IMR-90 (cell line): ENCODE results near the gene YJEFN3. TPM values are rescaled to one million over a fixed set of nuclear protein-coding genes. Genes with fewer than 3 reads are reported as not detected.

Source experiments
- ATAC-seq: fragments of 200-7000 bp; cut with Tn5 transposase; 2 replicates; pipeline ENCODE4 v1.9.1; 2020; ENCODE audit warnings: low read depth, mild to moderate bottlenecking, moderate library complexity
- BruUV-seq: library from RNA; stranded (reverse); fragments of 400-500 nt; replicated peaks from 2 replicates; lab custom pipeline; 2021; lab: Mats Ljungman, UMichigan
- CTCF ChIA-PET: fragments of 300-600 bp; formaldehyde crosslinking; extraction: SDS; loops from one replicate; lab custom pipeline; 2021; ENCODE audit warnings: antibody characterized with exemption; lab: Yijun Ruan, JAX
- POLR2A ChIA-PET: fragments of 300-600 bp; sonication (Branson Sonifier 250); formaldehyde crosslinking; loops from one replicate; lab custom pipeline; 2022; ENCODE audit warnings: antibody characterized with exemption; ENCODE audit not compliant: unreplicated experiment; lab: Charles Lee
- DNase-seq: peaks from one replicate; pipeline ENCODE4 v3.0.0; 2013
- H2AFZ ChIP-seq: replicated peaks from 2 replicates; pipeline ENCODE3; 2013; ENCODE audit warnings: low read length, mild to moderate bottlenecking; ENCODE audit not compliant: poor library complexity
- H2AK5ac ChIP-seq: 2 replicates; pipeline ENCODE4 v1.6.1; 2013; ENCODE audit warnings: low read depth, low read length, inconsistent platforms
- H2AK9ac ChIP-seq: replicated peaks from 2 replicates; pipeline ENCODE3; 2013; ENCODE audit warnings: mild to moderate bottlenecking, low read depth, low read length, moderate library complexity; ENCODE audit not compliant: poor library complexity
- H2BK120ac ChIP-seq: 2 replicates; pipeline ENCODE4 v1.6.1; 2013; ENCODE audit warnings: low read depth, low read length, inconsistent platforms
- H2BK15ac ChIP-seq: 3 replicates; pipeline ENCODE4 v1.6.1; 2013; ENCODE audit warnings: low read depth, low read length, inconsistent platforms
- H2BK20ac ChIP-seq: 2 replicates; pipeline ENCODE4 v1.6.1; 2013; ENCODE audit warnings: low read depth, mild to moderate bottlenecking, inconsistent platforms, low read length, moderate library complexity
- H2BK5ac ChIP-seq: 2 replicates; pipeline ENCODE4 v1.6.1; 2013; ENCODE audit warnings: mild to moderate bottlenecking, low read depth, low read length, inconsistent platforms; ENCODE audit not compliant: poor library complexity, severe bottlenecking
- H3K14ac ChIP-seq: replicated peaks from 2 replicates; pipeline ENCODE4 v1.6.1; 2013; ENCODE audit warnings: low read depth, low read length, inconsistent platforms
- H3K18ac ChIP-seq: 2 replicates; pipeline ENCODE4 v1.6.1; 2013; ENCODE audit warnings: low read depth, low read length, control low read depth
- H3K23ac ChIP-seq: 2 replicates; pipeline ENCODE4 v1.6.1; 2013; ENCODE audit warnings: low read depth, low read length, inconsistent platforms
- H3K27ac ChIP-seq: 2 replicates; pipeline ENCODE4 v1.5.1; 2013; ENCODE audit warnings: mild to moderate bottlenecking, control low read depth, low read length; ENCODE audit not compliant: insufficient read depth
- H3K27me3 ChIP-seq: 2 replicates; pipeline ENCODE4 v1.6.1; 2013; ENCODE audit warnings: low read length; ENCODE audit not compliant: control insufficient read depth, insufficient read depth
- H3K36me3 ChIP-seq: 2 replicates; pipeline ENCODE4 v1.6.1; 2013; ENCODE audit warnings: low read length, mixed read lengths; ENCODE audit not compliant: control insufficient read depth, insufficient read depth
- H3K4ac ChIP-seq: 2 replicates; pipeline ENCODE4 v1.6.1; 2013; ENCODE audit warnings: low read depth, low read length, inconsistent platforms
- H3K4me1 ChIP-seq: 2 replicates; pipeline ENCODE4 v1.6.1; 2013; ENCODE audit warnings: low read length, mixed read lengths; ENCODE audit not compliant: control insufficient read depth, insufficient read depth
- H3K4me2 ChIP-seq: 2 replicates; pipeline ENCODE4 v1.6.1; 2013; ENCODE audit warnings: low read depth, mild to moderate bottlenecking, control low read depth, low read length, moderate library complexity
- H3K4me3 ChIP-seq: 2 replicates; pipeline ENCODE4 v1.5.1; 2013; ENCODE audit warnings: low read depth, mild to moderate bottlenecking, control low read depth, low read length, moderate library complexity; ENCODE audit not compliant: insufficient read depth
- H3K56ac ChIP-seq: 2 replicates; pipeline ENCODE4 v1.6.1; 2013; ENCODE audit warnings: low read length, inconsistent platforms; ENCODE audit not compliant: insufficient read depth; ENCODE audit errors: extremely low read depth
- H3K79me1 ChIP-seq, 2 experiments: 2 replicates each; pipeline ENCODE4 v1.6.1; 2013; ENCODE audit warnings: low read length in 2 of 2, inconsistent platforms in 1 of 2, low read depth in 1 of 2
- H3K9ac ChIP-seq: 2 replicates; pipeline ENCODE4 v1.6.1; 2013; ENCODE audit warnings: low read depth, low read length, control low read depth
- H3K9me1 ChIP-seq: 2 replicates; pipeline ENCODE4 v1.6.1; 2013; ENCODE audit warnings: low read length, inconsistent platforms; ENCODE audit not compliant: insufficient read depth
- H3K9me3 ChIP-seq: 2 replicates; pipeline ENCODE4 v1.6.1; 2013; ENCODE audit warnings: low read length; ENCODE audit not compliant: control insufficient read depth, insufficient read depth
- H4K20me1 ChIP-seq: 2 replicates; pipeline ENCODE4 v1.6.1; 2013; ENCODE audit warnings: low read length, inconsistent platforms; ENCODE audit not compliant: insufficient read depth
- H4K5ac ChIP-seq: 2 replicates; pipeline ENCODE4 v1.6.1; 2013; ENCODE audit warnings: mild to moderate bottlenecking, low read depth, low read length, control low read depth
- H4K8ac ChIP-seq, 2 experiments: 2 replicates each; pipeline ENCODE4 v1.6.1; 2013; ENCODE audit warnings: low read depth in 2 of 2, low read length in 2 of 2, control low read depth in 1 of 2, inconsistent platforms in 1 of 2
- H4K91ac ChIP-seq: 2 replicates; pipeline ENCODE4 v1.6.1; 2013; ENCODE audit warnings: low read depth, low read length, inconsistent platforms; ENCODE audit not compliant: insufficient read depth
- BHLHE40 ChIP-seq: fragments of 150-350 bp; IDR thresholded peaks from 2 replicates; pipeline ENCODE4 v1.6.1; 2016; ENCODE audit warnings: mild to moderate bottlenecking, low read depth, low read length
- CEBPB ChIP-seq: IDR thresholded peaks from 2 replicates; pipeline ENCODE4 v1.6.1; 2012; ENCODE audit warnings: low read depth, low read length, improper control_type of control experiment
- CHD1 ChIP-seq: IDR thresholded peaks from 2 replicates; pipeline ENCODE4 v1.6.1; 2012; ENCODE audit warnings: low read depth, low read length, improper control_type of control experiment
- FOS ChIP-seq: fragments of 150-350 bp; IDR thresholded peaks from 2 replicates; pipeline ENCODE4 v1.6.1; 2016; ENCODE audit warnings: low read depth, low read length
- MAFK ChIP-seq: IDR thresholded peaks from 2 replicates; pipeline ENCODE4 v1.6.1; 2012; ENCODE audit warnings: low read depth, low read length, improper control_type of control experiment
- MAZ ChIP-seq: IDR thresholded peaks from 2 replicates; pipeline ENCODE4 v1.6.1; 2012; ENCODE audit warnings: low read depth, mild to moderate bottlenecking, low read length, improper control_type of control experiment, moderate library complexity, borderline replicate concordance
- MXI1 ChIP-seq: IDR thresholded peaks from 2 replicates; pipeline ENCODE4 v1.6.1; 2012; ENCODE audit warnings: low read depth, mild to moderate bottlenecking, low read length, moderate library complexity, borderline replicate concordance
- POLR2A ChIP-seq: IDR thresholded peaks from 2 replicates; pipeline ENCODE4 v1.6.1; 2012; ENCODE audit warnings: mild to moderate bottlenecking, low read depth, low read length
- RAD21 ChIP-seq: IDR thresholded peaks from 2 replicates; pipeline ENCODE4 v1.6.1; 2012; ENCODE audit warnings: low read length, improper control_type of control experiment
- RCOR1 ChIP-seq: IDR thresholded peaks from 2 replicates; pipeline ENCODE4 v1.6.1; 2012; ENCODE audit warnings: mild to moderate bottlenecking, low read length, improper control_type of control experiment; ENCODE audit not compliant: insufficient replicate concordance
- RFX5 ChIP-seq: IDR thresholded peaks from 2 replicates; pipeline ENCODE4 v1.8.0; 2012; ENCODE audit warnings: low read depth, mild to moderate bottlenecking, low read length, moderate library complexity
- SMC3 ChIP-seq: fragments of 150-350 bp; IDR thresholded peaks from 2 replicates; pipeline ENCODE4 v1.6.1; 2016; ENCODE audit warnings: low read depth, mild to moderate bottlenecking, antibody characterized with exemption, low read length, moderate library complexity
- WGBS, 2 experiments: methylation state at CpG; one replicate each; pipeline versions ENCODE4 v1.1.5 to v1.1.7; 2013; ENCODE audit warnings: missing lambda C conversion rate in 2 of 2; ENCODE audit not compliant: insufficient read length in 1 of 2; ENCODE audit errors: extremely low coverage in 2 of 2; 5-methylcytosine and 5-hydroxymethylcytosine counted together
- dilution Hi-C: fragments of 300-500 bp; cut with HindIII; formaldehyde crosslinking; loops from one replicate; pipeline ENCODE4 v1.14.3; 2018; ENCODE audit warnings: low sequenced_read_pairs; ENCODE audit not compliant: unreplicated experiment
- in situ Hi-C: fragments of 300-500 bp; cut with MboI; formaldehyde crosslinking; loops from 3 replicates; pipeline ENCODE4 v1.14.3; 2019; ENCODE audit warnings: low sequenced_read_pairs, inconsistent platforms, mixed read lengths
- intact Hi-C: fragments of 100-400 bp; cut with micrococcal nuclease; formaldehyde crosslinking; loops from 2 replicates; pipeline ENCODE4 v1.10.0; 2022
- polyA plus RNA-seq, 3 experiments: library from polyadenylated mRNA; depleted of rRNA; stranded (reverse); fragments of >200 nt; gene quantifications; 2 replicates each; pipeline ENCODE4 v1.2.3, GENCODE V29; 2012; ENCODE audit warnings: low replicate concordance in 1 of 3
- total RNA-seq: library from RNA; depleted of rRNA; stranded (reverse); fragments of >200 nt; gene quantifications from 2 replicates; pipeline ENCODE4 v1.2.3, GENCODE V29; 2012
- TF ChIP-seq, protein P1 (sequence below): conservative IDR thresholded peaks from 2 replicates; pipeline ENCODE4 v1.5.1; 2012; ENCODE audit warnings: mild to moderate bottlenecking, low read depth, low read length, improper control_type of control experiment
- TF ChIP-seq, protein P2 (sequence below): fragments of 150-350 bp; IDR thresholded peaks from 2 replicates; pipeline ENCODE4 v1.6.1; 2017; ENCODE audit warnings: mild to moderate bottlenecking, antibody characterized with exemption, low read length, low read depth
- TF ChIP-seq, protein P3 (sequence below): fragments of 150-350 bp; IDR thresholded peaks from 2 replicates; pipeline ENCODE4 v1.6.1; 2016; ENCODE audit warnings: low read depth, mild to moderate bottlenecking, low read length, moderate library complexity, borderline replicate concordance

The YJEFN3 gene
- total and polyA plus RNA-seq, 2 of the 4 experiments (the other 2 are of a cell fraction): 0.72 to 4.0 TPM

DNA sequence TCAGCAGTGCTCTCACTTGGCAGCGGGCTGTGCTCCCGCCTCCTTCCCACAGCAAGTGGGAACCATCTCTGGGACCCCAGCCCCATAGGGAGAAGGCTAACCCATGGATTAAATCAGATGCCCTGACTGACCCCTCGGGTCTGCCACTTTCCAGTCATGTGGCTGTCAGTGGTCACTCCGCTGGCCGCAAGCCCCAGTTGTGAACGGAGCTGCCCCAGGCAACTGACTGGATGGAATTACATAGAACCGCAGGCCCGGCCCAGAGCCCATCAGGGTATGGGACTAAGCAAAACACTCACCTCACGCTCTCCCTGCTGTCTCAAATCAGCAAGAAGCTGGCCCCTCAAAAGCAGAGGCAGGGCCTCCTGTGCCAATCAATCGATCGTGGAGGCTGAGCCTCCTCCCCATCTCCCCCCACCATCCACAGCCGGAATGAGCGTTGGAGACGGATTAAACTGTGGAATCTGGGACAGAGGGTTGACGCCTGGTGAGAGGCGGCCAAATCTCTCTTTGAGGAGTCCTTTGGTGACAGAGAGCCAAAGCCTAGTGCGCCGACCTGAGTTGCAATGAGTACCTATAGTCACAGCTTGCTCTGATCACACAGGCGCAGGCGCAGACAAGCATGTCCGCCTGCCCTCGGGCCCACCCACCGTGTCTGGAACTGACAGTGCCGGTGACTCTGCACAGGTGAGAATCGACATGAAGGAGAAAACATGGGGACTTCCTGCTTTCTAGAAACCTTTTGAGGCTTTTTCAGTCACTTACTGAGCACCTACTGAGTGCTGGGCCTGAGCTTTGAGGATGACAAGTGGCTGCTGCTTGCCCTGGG, 51.0 kb downstream of the YJEFN3 start:
- Histone ChIP-seq H3K18ac (no peak overlapping the region), H2BK5ac (no peak overlapping the region), H3K4me3 (no peak overlapping the region), H3K4ac (no peak overlapping the region), H2BK15ac (no peak overlapping the region), H3K4me2 (no peak overlapping the region), H4K91ac (no peak overlapping the region), H4K5ac (no peak overlapping the region), H2AFZ (no peak overlapping the region), H2BK20ac (no peak overlapping the region), H3K27me3 (no peaks in the 10 kb centered on the region), H3K9me3 (no peaks in the 10 kb centered on the region), H4K8ac (no peak overlapping the region), H3K9me1 (no peaks in the 10 kb centered on the region), H2AK9ac (no peak overlapping the region), H3K9ac (no peak overlapping the region), H3K27ac (no peak overlapping the region), H3K56ac (no peak overlapping the region), H2BK120ac (no peak overlapping the region), H3K23ac (no peak overlapping the region), H3K14ac (no peak overlapping the region), H3K4me1 (no peaks in the 10 kb centered on the region), H2AK5ac (no peak overlapping the region), H3K79me1 (no peaks in the 10 kb centered on the region), H4K20me1 (no peaks in the 10 kb centered on the region), H3K36me3 (no peaks in the 10 kb centered on the region)
- POLR2A ChIA-PET: no interaction called here
- dilution Hi-C loops (no loop called here), intact Hi-C loops (no loop called here), in situ Hi-C loops (no loop called here)
- DNase-seq (no peak), ATAC-seq (no peak)
- CTCF ChIA-PET: no interaction called here
- no TSS peak for BruUV-seq
- 91% methylated on average over 13 of the region's 25 CpGs; no CpG with 5 or more reads in 1 of the 2 experiments for WGBS, 2 experiments
- TF ChIP-seq, protein P1, sequence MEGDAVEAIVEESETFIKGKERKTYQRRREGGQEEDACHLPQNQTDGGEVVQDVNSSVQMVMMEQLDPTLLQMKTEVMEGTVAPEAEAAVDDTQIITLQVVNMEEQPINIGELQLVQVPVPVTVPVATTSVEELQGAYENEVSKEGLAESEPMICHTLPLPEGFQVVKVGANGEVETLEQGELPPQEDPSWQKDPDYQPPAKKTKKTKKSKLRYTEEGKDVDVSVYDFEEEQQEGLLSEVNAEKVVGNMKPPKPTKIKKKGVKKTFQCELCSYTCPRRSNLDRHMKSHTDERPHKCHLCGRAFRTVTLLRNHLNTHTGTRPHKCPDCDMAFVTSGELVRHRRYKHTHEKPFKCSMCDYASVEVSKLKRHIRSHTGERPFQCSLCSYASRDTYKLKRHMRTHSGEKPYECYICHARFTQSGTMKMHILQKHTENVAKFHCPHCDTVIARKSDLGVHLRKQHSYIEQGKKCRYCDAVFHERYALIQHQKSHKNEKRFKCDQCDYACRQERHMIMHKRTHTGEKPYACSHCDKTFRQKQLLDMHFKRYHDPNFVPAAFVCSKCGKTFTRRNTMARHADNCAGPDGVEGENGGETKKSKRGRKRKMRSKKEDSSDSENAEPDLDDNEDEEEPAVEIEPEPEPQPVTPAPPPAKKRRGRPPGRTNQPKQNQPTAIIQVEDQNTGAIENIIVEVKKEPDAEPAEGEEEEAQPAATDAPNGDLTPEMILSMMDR: no peak
- TF ChIP-seq MXI1: no peak
- TF ChIP-seq, protein P2, sequence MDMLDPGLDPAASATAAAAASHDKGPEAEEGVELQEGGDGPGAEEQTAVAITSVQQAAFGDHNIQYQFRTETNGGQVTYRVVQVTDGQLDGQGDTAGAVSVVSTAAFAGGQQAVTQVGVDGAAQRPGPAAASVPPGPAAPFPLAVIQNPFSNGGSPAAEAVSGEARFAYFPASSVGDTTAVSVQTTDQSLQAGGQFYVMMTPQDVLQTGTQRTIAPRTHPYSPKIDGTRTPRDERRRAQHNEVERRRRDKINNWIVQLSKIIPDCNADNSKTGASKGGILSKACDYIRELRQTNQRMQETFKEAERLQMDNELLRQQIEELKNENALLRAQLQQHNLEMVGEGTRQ: no peak
- TF ChIP-seq RFX5: no peak
- no peak for TF ChIP-seq BHLHE40
- TF ChIP-seq RAD21: no peak
- no peak for TF ChIP-seq CHD1
- no peak for TF ChIP-seq RCOR1
- no peak for TF ChIP-seq CEBPB
- TF ChIP-seq, protein P3, sequence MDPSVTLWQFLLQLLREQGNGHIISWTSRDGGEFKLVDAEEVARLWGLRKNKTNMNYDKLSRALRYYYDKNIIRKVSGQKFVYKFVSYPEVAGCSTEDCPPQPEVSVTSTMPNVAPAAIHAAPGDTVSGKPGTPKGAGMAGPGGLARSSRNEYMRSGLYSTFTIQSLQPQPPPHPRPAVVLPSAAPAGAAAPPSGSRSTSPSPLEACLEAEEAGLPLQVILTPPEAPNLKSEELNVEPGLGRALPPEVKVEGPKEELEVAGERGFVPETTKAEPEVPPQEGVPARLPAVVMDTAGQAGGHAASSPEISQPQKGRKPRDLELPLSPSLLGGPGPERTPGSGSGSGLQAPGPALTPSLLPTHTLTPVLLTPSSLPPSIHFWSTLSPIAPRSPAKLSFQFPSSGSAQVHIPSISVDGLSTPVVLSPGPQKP: no peak
- no peak for TF ChIP-seq POLR2A
- TF ChIP-seq MAFK: no peak
- no peak for TF ChIP-seq MAZ
- TF ChIP-seq SMC3: no peak
- TF ChIP-seq FOS: no peak
